T47D (cell line): ENCODE measurements around the gene RRBP1.

Experiments used
- DNase-seq, 2 experiments: peaks; one replicate each; pipeline versions ENCODE4 v3.0.0 to v3.0.0-alpha.2; 2011 to 2012; ENCODE audit warnings: low read depth in 1 of 2, low spot score in 1 of 2
- JUND ChIP-seq: IDR thresholded peaks from 2 replicates; pipeline ENCODE4 v1.6.1; 2012; ENCODE audit warnings: low read depth
- in situ Hi-C: cut with HindIII; loops from 2 replicates; pipeline ENCODE4 v1.10.0; 2016; ENCODE audit warnings: low sequenced_read_pairs, low pct_unique_long_range_greater_than_20kb

RRBP1 gene

GRCh38 chr20:17598013-17598550, 84.0 kb downstream of the RRBP1 start:
- TF ChIP-seq JUND: no peak
- no peak for DNase-seq
- in situ Hi-C loops: no loop called here

- in situ Hi-C loops: no loop called here
- no peak for DNase-seq
- no peak for TF ChIP-seq JUND
These were observed 86.2 kb downstream of the RRBP1 start for GRCh38 chr20:17595856-17596255.

GRCh38 chr20:17594443-17594842, 87.6 kb downstream of the RRBP1 start:
- TF ChIP-seq JUND: peak; percentile 56
- in situ Hi-C loops: no loop called here
- peak; percentile 39 to 97 for DNase-seq

- DNase-seq: no peak
- in situ Hi-C loops: no loop called here
- no peak for TF ChIP-seq JUND
These were observed 88.1 kb downstream of the RRBP1 start for GRCh38 chr20:17593902-17594301.

- in situ Hi-C loops: no loop called here
- DNase-seq: peak in 1 of 2 experiments; percentile 50
- TF ChIP-seq JUND: no peak
These were observed 91.8 kb downstream of the RRBP1 start for GRCh38 chr20:17590245-17590644.

GRCh38 chr20:17589161-17589834, 92.7 kb downstream of the RRBP1 start:
- in situ Hi-C loops: no loop called here
- DNase-seq: no peak
- no peak for TF ChIP-seq JUND

- DNase-seq: no peak
- in situ Hi-C loops: no loop called here
- no peak for TF ChIP-seq JUND
These were observed 94.2 kb downstream of the RRBP1 start for GRCh38 chr20:17587824-17588223.

- in situ Hi-C loops: no loop called here
- no peak for DNase-seq
- TF ChIP-seq JUND: no peak
These were observed 94.9 kb downstream of the RRBP1 start for GRCh38 chr20:17587148-17587547.

GRCh38 chr20:17586250-17586649, 95.8 kb downstream of the RRBP1 start:
- in situ Hi-C loops: no loop called here
- TF ChIP-seq JUND: no peak

GRCh38 chr20:17584689-17585088, 97.4 kb downstream of the RRBP1 start:
- in situ Hi-C loops: no loop called here
- TF ChIP-seq JUND: no peak
- DNase-seq: no peak

More at GRCh38 chr20:17586250-17586649, 95.8 kb downstream of the RRBP1 start:
- DNase-seq: no peak

- DNase-seq: no peak
- no peak for TF ChIP-seq JUND
- in situ Hi-C loops: no loop called here
These were observed 98.9 kb downstream of the RRBP1 start for GRCh38 chr20:17583126-17583525.

- no peak for DNase-seq
- no peak for TF ChIP-seq JUND
- in situ Hi-C loops: no loop called here
These were observed 101.1 kb downstream of the RRBP1 start for GRCh38 chr20:17580895-17581294.

- in situ Hi-C loops: no loop called here
- DNase-seq: no peak
These were observed 102.5 kb downstream of the RRBP1 start for GRCh38 chr20:17579369-17580039.

More at GRCh38 chr20:17579369-17580039, 102.5 kb downstream of the RRBP1 start:
- no peak for TF ChIP-seq JUND
